ENCODE data around the gene EFCAB6.

EFCAB6 gene

DNA sequence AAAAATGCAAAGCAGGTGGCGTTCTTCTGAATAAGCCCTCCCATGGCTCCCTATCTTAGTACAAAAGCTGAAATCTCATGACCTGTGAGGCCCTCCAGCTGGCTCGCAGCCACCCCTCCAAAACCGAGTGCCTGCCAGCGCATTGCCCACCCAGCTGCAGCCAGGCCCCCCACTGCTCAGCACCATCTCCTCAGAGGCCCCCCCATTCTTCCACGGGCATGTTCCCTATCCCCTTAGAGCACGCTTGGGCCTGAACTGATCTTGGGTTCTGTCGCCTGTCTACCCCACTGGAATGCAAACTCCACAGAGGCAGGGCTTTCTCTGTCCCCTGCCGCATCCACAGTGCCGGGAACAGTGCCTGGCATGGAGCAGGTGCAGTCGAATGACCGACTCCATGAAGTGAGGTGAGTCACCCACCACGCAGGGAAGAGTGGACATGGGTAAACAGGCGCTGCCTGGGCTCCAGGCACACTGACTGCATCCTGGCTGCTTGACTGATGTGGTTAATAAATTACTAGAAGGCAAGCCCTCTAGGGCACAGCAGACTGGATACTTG is 11.3 kb upstream of the EFCAB6 start:
- Histone ChIP-seq H3K27me3 (replicated peaks; ENCODE audit: control insufficient read depth, insufficient read depth, low read length) (no peaks in the 10 kb centered on the region; the same call in 1 of the 2 replicates), H3K36me3 (ENCODE audit: control insufficient read depth, insufficient read depth, low read length) (no peaks in the 10 kb centered on the region), H3K4me3 (replicated peaks; ENCODE audit: low read depth, low read length) (no peak overlapping the region)
- TF ChIP-seq, protein P1, sequence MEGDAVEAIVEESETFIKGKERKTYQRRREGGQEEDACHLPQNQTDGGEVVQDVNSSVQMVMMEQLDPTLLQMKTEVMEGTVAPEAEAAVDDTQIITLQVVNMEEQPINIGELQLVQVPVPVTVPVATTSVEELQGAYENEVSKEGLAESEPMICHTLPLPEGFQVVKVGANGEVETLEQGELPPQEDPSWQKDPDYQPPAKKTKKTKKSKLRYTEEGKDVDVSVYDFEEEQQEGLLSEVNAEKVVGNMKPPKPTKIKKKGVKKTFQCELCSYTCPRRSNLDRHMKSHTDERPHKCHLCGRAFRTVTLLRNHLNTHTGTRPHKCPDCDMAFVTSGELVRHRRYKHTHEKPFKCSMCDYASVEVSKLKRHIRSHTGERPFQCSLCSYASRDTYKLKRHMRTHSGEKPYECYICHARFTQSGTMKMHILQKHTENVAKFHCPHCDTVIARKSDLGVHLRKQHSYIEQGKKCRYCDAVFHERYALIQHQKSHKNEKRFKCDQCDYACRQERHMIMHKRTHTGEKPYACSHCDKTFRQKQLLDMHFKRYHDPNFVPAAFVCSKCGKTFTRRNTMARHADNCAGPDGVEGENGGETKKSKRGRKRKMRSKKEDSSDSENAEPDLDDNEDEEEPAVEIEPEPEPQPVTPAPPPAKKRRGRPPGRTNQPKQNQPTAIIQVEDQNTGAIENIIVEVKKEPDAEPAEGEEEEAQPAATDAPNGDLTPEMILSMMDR (IDR thresholded peaks at IDR 0.05; ENCODE audit: insufficient read depth, low read length, poor library complexity, severe bottlenecking): no peak
- DNase-seq (ENCODE audit: extremely low read depth, insufficient read length): no peak

DNA sequence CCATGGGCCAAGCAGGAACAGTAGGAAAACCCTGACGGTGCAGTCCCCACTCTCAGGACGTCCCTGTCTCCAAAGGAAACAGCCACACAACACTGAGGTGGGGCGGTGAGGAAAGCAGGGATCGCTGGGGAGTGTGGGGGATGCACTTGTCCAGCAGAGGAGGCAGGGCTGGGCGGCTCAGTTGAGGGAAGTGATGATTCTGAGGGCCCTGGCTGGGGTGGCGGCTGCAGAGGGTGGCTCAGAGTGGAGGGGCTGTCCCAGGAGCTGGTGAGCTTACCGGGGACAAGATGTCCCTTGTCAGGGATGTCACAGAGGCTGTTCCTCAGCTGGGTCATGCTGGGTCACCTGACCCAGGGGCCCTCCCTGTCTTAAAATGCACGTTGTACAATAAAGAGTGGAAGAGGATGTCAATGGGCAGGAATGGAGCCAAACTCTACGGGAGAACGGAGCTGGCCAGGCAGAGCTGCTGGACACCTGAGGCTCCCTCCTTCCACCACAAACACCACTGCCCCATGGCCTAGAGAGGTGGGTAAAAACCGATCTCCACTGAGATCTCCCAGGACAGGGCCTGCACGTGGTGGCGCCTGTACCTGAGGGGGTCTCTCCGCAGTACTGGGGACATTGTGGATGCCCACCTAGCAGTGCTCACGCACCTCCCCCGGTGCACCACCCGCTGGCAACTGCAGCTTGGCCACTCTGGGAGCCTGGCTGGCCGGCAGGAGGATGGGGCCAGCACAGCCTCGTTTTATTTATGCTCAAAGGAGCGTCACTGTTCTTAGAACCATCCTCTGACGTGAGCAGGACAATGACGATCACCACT is 9.7 kb upstream of the EFCAB6 start:
- Histone ChIP-seq H3K36me3 (ENCODE audit: control insufficient read depth, insufficient read depth, low read length) (no peaks in the 10 kb centered on the region), H3K27me3 (replicated peaks; ENCODE audit: control insufficient read depth, insufficient read depth, low read length) (no peaks in the 10 kb centered on the region; the same call in 1 of the 2 replicates), H3K4me3 (replicated peaks; ENCODE audit: low read depth, low read length) (no peak overlapping the region)
- no peak for DNase-seq (ENCODE audit: extremely low read depth, insufficient read length)
- TF ChIP-seq, protein P1 (IDR thresholded peaks at IDR 0.05; ENCODE audit: insufficient read depth, low read length, poor library complexity, severe bottlenecking): no peak

DNA sequence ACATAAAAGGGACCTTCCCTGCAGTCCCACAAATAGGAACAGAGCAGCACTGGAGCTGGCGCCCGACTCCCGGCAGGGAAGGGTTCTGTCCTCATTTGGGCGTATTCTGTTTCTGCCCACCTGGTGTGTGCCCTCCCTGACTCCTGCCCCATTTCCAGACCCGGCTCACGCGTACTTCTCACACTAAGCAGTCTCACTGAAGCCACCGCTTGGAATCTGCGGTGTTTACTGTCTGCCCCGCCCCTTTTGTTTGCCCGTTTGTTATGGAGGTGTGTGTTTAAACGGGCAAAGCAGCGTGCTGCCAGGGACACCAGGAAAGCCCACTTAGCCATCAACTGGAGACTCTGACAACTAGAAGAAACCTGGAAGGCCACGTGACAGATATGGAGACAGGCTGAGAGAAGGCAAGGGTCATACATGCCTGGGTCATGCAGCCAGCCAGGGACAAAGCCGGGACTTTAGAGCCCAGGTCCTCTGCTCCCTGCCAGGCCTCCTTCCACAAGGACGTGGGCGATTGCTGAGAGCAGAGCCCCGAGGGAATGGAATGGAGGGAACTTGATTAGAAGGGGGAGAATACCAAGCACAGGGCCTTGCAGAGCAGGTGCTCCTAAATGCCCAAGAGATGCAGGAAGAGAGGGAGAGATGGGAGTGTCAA is 8.7 kb upstream of the EFCAB6 start:
- Histone ChIP-seq H3K4me3 (replicated peaks; ENCODE audit: low read depth, low read length) (no peak overlapping the region), H3K36me3 (ENCODE audit: control insufficient read depth, insufficient read depth, low read length) (no peaks in the 10 kb centered on the region), H3K27me3 (replicated peaks; ENCODE audit: control insufficient read depth, insufficient read depth, low read length) (no peaks in the 10 kb centered on the region; the same call in 1 of the 2 replicates)
- TF ChIP-seq, protein P1 (IDR thresholded peaks at IDR 0.05; ENCODE audit: insufficient read depth, low read length, poor library complexity, severe bottlenecking): no peak
- no peak for DNase-seq (ENCODE audit: extremely low read depth, insufficient read length)

DNA sequence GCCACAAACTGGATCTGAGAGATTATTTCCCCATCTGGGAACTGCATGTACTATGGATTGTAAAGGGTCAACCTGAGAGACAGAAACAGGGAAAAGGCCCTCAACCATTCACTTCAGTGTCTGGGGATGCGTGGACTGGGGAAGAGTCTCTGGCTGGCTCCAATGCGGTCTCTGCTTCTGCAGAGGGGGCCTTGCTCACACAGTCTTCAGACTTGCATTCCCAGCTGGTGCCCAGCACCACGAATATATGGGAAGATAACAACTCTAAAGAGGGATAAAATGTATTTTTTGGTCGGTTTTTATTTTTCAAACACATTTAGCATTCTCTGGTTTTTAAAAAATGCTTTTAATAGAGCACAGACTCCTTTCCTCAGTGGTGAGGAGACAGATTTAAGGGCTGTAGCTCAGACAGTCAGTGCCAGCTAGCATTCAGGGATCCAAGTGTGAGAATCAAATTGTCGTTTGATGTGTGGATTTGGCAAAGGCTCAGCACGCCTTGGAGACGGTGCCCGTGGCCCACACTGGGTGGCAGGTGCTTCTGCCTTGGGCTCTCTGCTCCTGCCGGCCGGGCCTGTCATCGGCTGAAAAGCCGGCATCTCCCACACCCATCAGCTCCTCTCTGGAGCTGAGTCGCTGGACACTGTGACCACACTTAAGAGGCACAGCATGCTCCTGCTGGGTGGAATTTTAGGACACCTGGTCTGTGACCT is 8.0 kb upstream of the EFCAB6 start:
- Histone ChIP-seq H3K27me3 (replicated peaks; ENCODE audit: control insufficient read depth, insufficient read depth, low read length) (no peaks in the 10 kb centered on the region; the same call in 1 of the 2 replicates), H3K36me3 (ENCODE audit: control insufficient read depth, insufficient read depth, low read length) (no peaks in the 10 kb centered on the region), H3K4me3 (replicated peaks; ENCODE audit: low read depth, low read length) (no peak overlapping the region)
- TF ChIP-seq, protein P1 (IDR thresholded peaks at IDR 0.05; ENCODE audit: insufficient read depth, low read length, poor library complexity, severe bottlenecking): no peak
- DNase-seq (ENCODE audit: extremely low read depth, insufficient read length): no peak

DNA sequence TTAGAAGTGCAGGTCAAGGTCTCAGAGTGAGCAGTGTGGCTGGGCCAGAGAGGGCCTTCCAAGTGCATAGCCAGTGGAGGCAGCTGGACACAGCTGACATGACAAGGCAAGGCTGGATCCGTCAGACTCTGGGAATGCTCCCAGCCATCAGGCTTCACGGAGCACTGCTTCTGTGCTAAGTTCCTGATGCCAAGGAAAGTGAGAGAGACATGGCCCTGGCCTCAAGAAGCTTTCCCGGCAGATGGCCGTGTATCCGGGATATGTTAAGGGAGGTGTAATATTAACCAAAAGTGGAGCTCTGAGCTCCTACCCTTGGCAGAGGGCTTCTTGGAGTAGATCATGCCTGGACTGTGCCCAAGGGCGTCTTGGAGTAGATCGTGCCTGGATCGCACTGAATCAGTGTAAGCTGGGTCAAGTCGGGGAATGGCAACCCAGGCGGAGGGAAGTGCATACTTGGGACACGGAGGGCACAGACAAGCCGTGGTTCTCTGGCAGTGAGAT is 7.4 kb upstream of the EFCAB6 start:
- H3K27me3 ChIP-seq (replicated peaks; ENCODE audit: control insufficient read depth, insufficient read depth, low read length): no peaks in the 10 kb centered on the region
- DNase-seq (ENCODE audit: extremely low read depth, insufficient read length): no peak
- H3K4me3 ChIP-seq (replicated peaks; ENCODE audit: low read depth, low read length): no peak overlapping the region
- no peaks in the 10 kb centered on the region for H3K36me3 ChIP-seq (ENCODE audit: control insufficient read depth, insufficient read depth, low read length)
- TF ChIP-seq, protein P1 (IDR thresholded peaks at IDR 0.05; ENCODE audit: insufficient read depth, low read length, poor library complexity, severe bottlenecking): no peak

Data from GM06990 (cell line).